NCI-H748 (cell line): ENCODE data around the gene OSBPL7.

Experiments used
- DNase-seq: peaks from one replicate; lab custom pipeline; 2025; ENCODE audit not compliant: unreplicated experiment; lab: John Stamatoyannopoulos, UW

The OSBPL7 gene

GRCh38 chr17:47829870-47830269 is 8.3 kb upstream of the OSBPL7 start:
- no peak for DNase-seq

- no peak for DNase-seq
These were observed 1.9 kb upstream of the OSBPL7 start for GRCh38 chr17:47823519-47823918.

GRCh38 chr17:47822785-47823184 is 1.2 kb upstream of the OSBPL7 start:
- DNase-seq = no peak

GRCh38 chr17:47821031-47821423 is 567 bp downstream of the OSBPL7 start:
- DNase-seq = peak; percentile 22

GRCh38 chr17:47820033-47820789 is 1.4 kb downstream of the OSBPL7 start:
- peak; percentile 22 for DNase-seq

- DNase-seq = no peak
These were observed 2.1 kb downstream of the OSBPL7 start for GRCh38 chr17:47819475-47819874.

GRCh38 chr17:47818002-47818695 is 3.4 kb downstream of the OSBPL7 start:
- DNase-seq = no peak

- no peak for DNase-seq
These were observed 4.6 kb downstream of the OSBPL7 start for GRCh38 chr17:47816947-47817346.

GRCh38 chr17:47816111-47816735 is 5.4 kb downstream of the OSBPL7 start:
- DNase-seq = no peak

GRCh38 chr17:47815106-47815918 is 6.3 kb downstream of the OSBPL7 start:
- DNase-seq = no peak

- DNase-seq = no peak
These were observed 8.0 kb downstream of the OSBPL7 start for GRCh38 chr17:47813512-47814031.

GRCh38 chr17:47813077-47813476 is 8.5 kb downstream of the OSBPL7 start:
- DNase-seq = no peak

GRCh38 chr17:47812146-47812920 is 9.3 kb downstream of the OSBPL7 start:
- DNase-seq = no peak

GRCh38 chr17:47811709-47812108 is 9.9 kb downstream of the OSBPL7 start:
- DNase-seq = no peak

- no peak for DNase-seq
These were observed 10.5 kb downstream of the OSBPL7 start for GRCh38 chr17:47810901-47811635.

- peak; percentile 6 for DNase-seq
These were observed 11.3 kb downstream of the OSBPL7 start for GRCh38 chr17:47810200-47810821.

GRCh38 chr17:47808830-47809480 is 12.6 kb downstream of the OSBPL7 start:
- no peak for DNase-seq

- no peak for DNase-seq
These were observed 13.4 kb downstream of the OSBPL7 start for GRCh38 chr17:47808036-47808829.
